LNCAP (cell line): ENCODE results near the gene VAV1.

Experiments
- CTCF ChIP-seq: fragments of 450-650 bp; IDR thresholded peaks from 2 replicates; pipeline ENCODE4 v1.5.1; 2017; ENCODE audit warnings: mild to moderate bottlenecking

Gene VAV1

GRCh38 chr19:6875218-6875617 lies 102.7 kb downstream of the VAV1 start:
- no peak for TF ChIP-seq CTCF

GRCh38 chr19:6876748-6877147 lies 104.2 kb downstream of the VAV1 start:
- TF ChIP-seq CTCF: no peak

GRCh38 chr19:6877766-6878165 lies 105.3 kb downstream of the VAV1 start:
- no peak for TF ChIP-seq CTCF

GRCh38 chr19:6886277-6886897 lies 113.9 kb downstream of the VAV1 start:
- no peak for TF ChIP-seq CTCF

- no peak for TF ChIP-seq CTCF
Measured at GRCh38 chr19:6887316-6887715, 114.8 kb downstream of the VAV1 start, which contains the start of gene ADGRE1. ADGRE1 (plus strand) TSS chr19:6887579; CDS start chr19:6887609, 30 bp downstream.

GRCh38 chr19:6888967-6889366 lies 116.5 kb downstream of the VAV1 start:
- no peak for TF ChIP-seq CTCF

- no peak for TF ChIP-seq CTCF
Measured at GRCh38 chr19:6890401-6890913, 117.9 kb downstream of the VAV1 start.

- TF ChIP-seq CTCF: no peak
Measured at GRCh38 chr19:6890938-6891337, 118.4 kb downstream of the VAV1 start.
